Right lung (tissue), 5 donors: ENCODE data around the gene LACTB. TPM values are rescaled to one million over a fixed set of nuclear protein-coding genes. Genes with fewer than 3 reads are reported as not detected.

Source experiments
- DNase-seq, 2 donors: peaks; one replicate each; pipeline ENCODE4 v3.0.0-alpha.2; 2013
- polyA plus RNA-seq, 5 donors: library from polyadenylated mRNA; unstranded; fragments of 120-200 nt; gene quantifications; one replicate each; pipeline versions ENCODE4 v1.2.1 to v1.2.3, GENCODE V29; 2013; ENCODE audit warnings: inconsistent platforms in 1 of 5, low replicate concordance in 1 of 5; ENCODE audit not compliant: insufficient read length in 5 of 5, insufficient read depth in 1 of 5

The LACTB gene
- polyA plus RNA-seq, 5 donors, result 14.8 to 24.6 (median 18.5) TPM

DNA sequence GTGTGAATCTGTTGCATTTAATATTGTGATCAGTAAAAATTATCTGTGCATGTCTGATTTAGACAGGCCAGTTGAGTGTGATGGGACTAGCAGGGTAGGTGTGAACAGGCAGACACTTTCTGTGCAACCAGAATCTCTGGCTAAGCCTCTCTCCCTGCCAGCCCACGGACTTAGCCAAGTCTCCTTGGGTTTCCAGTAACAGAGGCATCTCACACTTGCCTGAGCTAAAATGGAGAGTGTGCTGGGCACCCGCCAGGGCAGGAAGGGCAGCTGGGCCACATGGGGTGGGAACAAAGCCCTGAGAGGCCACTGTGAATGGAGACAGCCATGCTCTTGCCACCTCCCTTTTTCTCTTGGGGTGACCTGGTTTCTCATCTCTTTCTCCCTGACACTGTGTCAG, 48.1 kb downstream of the LACTB start:
- no peak for DNase-seq

DNA sequence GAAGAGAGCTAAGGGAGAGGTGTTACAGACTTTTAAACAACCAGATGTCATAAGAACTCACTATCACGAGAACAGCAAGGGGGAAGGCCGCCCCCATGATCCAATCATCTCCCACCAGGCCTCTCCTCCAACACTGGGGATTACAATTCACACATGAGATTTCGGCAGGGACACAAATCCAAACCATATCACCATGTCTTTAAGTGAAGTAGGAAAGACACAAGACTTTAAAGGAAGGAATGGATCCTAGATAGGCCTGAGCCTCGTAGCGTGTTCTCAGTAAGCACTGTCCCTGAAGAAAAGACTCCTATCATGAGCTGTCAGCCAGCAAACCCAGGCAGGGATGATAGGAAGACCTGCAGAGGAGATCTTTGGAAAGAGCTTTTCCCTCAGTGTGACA, 50.7 kb downstream of the LACTB start:
- DNase-seq, result no peak

DNA sequence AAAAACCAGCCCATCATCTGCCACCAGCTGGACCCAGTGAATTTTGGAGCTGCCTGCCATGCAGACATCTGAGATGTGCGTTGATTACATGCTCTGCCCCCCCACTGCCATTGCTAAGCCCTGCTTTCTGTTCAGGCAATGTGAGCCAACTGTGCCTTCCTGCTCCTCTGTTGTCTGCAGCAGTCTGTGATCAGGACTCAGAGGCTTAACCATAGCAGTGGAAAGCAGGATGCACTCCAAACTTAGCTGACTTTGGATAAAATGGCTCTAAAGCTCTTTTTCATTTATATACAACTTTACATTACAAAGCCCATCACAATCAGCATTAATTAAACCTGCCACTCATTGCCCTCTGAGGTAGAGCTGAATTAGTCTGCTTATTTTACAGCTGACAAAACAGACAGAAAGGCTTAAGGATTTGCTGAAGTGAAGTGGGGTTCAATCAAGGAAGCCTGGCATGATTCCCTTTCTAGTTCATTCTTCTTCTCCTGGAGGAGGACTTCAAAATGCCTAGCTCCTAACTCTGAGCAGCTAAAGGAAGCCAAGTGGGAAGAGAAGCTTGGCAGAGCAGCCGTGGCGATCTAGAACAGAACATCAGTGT, 51.3 kb downstream of the LACTB start:
- DNase-seq, result no peak

- no peak for DNase-seq
These were observed 54.6 kb downstream of the LACTB start for GRCh38 chr15:63176302-63176701.

DNA sequence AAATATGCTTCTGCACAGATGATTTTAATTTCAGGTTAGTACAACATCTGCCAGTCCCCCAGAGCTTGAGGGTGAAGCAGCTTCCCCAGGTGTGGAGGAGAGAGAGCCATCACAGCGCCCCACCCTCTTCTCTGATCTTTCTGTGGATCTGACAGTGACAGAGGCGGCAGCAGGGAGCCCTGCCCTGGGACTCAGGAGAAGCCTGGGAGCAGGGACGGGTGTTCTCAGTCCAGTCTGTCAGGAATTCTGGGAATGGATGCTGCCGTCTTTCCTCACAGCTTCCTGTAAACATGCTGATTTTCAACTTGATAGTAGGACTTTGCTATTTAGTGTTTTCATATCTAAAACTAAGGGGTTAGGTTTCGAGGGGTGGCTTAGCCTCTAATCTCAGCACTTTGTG, 56.4 kb downstream of the LACTB start:
- no peak for DNase-seq

GRCh38 chr15:63180746-63181145, 59.1 kb downstream of the LACTB start:
- no peak for DNase-seq

GRCh38 chr15:63181648-63182047, 60.0 kb downstream of the LACTB start:
- no peak for DNase-seq

DNA sequence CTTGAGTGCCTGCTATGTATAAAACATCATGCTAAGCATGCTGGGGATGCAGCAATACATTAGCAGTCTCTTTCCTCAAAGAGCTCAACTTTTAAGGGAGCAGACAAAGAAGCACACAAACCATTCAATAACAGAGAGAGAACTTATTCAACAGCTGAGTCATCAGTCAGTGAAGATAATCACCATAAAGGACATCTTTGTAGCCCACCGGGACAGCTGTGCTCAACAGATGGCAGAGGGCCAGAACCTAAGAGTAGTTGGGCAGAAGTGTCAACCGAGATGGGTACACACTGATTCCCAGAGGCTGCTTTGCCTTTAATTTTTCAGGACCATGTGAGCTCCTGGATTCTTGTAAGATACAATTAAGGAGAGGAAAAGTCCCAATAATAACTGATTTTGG, 63.5 kb downstream of the LACTB start:
- no peak for DNase-seq

DNA sequence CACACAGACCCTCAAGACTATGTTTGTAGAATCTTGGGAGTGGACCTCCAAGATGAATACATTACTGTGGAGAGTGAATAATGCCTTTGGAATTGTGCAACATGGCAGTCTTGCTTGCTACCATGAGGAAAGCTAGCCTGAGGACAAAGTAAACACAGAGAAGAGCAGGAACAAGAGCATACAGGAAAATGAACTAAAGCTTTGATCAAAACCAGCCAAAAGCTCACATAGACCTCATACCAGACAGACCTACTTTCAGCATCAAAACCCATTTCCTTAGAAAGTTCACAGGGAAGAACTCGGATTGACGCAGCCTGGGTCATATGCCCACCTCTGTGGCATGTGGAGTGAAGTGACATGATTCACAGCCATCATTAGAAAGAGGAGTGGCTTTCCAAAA, 64.4 kb downstream of the LACTB start:
- no peak for DNase-seq

- no peak for DNase-seq
These were observed 66.0 kb downstream of the LACTB start for GRCh38 chr15:63187589-63188226.

DNA sequence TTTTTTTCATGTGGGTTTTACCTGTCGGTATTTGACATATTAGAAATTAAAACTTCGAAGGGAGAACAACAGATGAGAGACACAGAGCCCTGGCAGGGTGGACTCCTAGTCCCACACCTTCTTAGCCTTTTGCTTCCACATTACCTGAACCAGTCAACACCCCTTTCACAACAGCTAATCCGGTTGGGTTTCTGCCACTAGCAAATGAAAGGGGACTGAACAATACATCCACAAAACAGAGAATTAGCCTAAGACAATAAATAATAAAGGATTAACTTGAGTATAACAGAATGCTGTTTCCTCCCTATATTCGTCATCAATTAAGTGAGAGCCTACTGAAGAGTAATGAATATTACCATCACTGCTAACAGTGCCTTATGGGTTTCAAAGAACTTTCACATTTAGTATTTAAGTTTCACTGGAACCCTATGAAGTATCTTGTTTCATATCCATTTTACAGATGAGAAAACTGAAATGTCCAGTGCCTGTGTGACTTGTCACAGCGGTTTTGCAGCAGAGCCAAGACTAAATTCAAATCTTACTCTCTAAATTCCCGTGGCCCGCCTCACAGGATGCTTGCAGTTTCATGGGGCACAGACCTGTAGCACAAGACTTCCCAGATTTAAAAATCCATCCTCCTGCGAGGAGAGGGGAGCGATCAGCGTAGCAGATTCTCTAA, 66.7 kb downstream of the LACTB start:
- no peak for DNase-seq

- DNase-seq, result peak; percentile 96
These were observed 67.5 kb downstream of the LACTB start, which contains the start of gene RAB8B for GRCh38 chr15:63188926-63189871. Gene RAB8B (plus strand): TSS chr15:63189606. CDS start chr15:63189625, 19 bp downstream.

DNA sequence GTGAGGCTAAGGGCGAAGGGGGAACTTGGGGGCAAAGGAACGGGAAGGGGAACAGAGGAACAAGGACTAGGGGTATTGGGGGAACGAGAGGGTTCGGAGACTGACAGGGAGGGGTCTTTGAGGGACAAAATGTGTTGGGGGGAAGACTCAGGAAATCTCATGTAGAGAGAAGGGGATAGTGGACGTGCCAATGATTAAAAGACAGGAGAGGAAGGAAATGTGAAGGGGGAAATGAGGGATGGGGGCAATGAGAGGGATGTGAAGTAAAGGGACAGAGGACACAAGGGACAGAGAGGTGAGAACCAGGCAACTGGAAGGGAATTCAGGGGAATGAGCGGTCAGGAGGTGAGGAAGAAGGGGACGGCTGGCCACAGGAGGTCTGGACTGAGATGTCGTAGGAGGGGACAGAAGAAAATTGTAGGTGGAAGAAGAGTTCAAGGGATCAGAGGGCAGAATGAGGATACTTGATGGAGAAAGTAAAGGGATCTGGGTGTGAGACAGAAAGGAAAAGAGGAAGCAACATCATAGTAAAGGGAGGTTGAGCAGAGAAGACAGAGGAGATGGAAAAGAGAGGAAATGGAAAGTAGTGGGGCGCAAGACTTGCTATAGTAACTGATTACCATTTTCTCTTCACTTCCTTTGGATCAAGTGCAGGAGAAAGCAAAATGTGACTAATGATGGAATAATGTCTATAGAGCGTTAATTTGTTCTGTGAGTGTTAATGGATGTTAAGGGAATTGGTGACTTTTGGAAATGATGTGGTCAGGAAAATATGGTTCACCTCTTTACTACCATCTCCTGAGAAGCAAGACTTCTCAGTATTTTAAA, 68.5 kb downstream of the LACTB start:
- DNase-seq, result no peak

- no peak for DNase-seq
These were observed 69.3 kb downstream of the LACTB start for GRCh38 chr15:63190769-63191649.

Other genes starting within 250 kb of the LACTB start
- 100 to 1,000 TPM; 608 to 697 (median 640) TPM for gene TPM1, start 79.1 kb upstream of the LACTB start, polyA plus RNA-seq
- 100 to 1,000 TPM in 1 of 5 donors, 10 to 100 TPM in 4; 76.8 to 103 (median 92.8) TPM for gene RPS27L, start 35.6 kb downstream of the LACTB start, polyA plus RNA-seq
- gene RAB8B, start 67.7 kb downstream of the LACTB start, polyA plus RNA-seq, result 10 to 100 TPM; 36.7 to 72.5 (median 64.0) TPM
- 10 to 100 TPM; 22.0 to 30.6 (median 28.7) TPM for gene APH1B, start 155.7 kb downstream of the LACTB start, polyA plus RNA-seq